Loucy (cell line): ENCODE data around the gene PYY.

ENCODE experiments used
- CTCF ChIP-seq: fragments of 200-600 bp; sonication (generic); conservative IDR thresholded peaks from 2 replicates; pipeline ENCODE4 v1.5.1; 2014; ENCODE audit warnings: mild to moderate bottlenecking, antibody characterized with exemption, low read length
- EZH2phosphoT487 ChIP-seq: fragments of 200-600 bp; IDR thresholded peaks from 2 replicates; pipeline ENCODE4 v1.6.1; 2018; ENCODE audit warnings: antibody characterized with exemption, mild to moderate bottlenecking, moderate library complexity, borderline replicate concordance

- TF ChIP-seq CTCF = no peak
- TF ChIP-seq EZH2phosphoT487 = no peak
Measured at GRCh38 chr17:43939886-43940285, 13.9 kb downstream of the PYY start.
